ENCODE measurements around the gene ID2. TPM values are rescaled to one million over a fixed set of nuclear protein-coding genes. Genes with fewer than 3 reads are reported as not detected.

ID2 gene
- total and polyA plus RNA-seq, 2 of the 13 experiments (the other 11 are each of a cell fraction or from before 2014, with no cell fraction given), result 214 to 719 TPM

GRCh38 chr2:8681786-8682692, at the start of gene ID2 (continued):
- peak; percentile 56 for TF ChIP-seq GFI1 (CRISPR knock-in tag; IDR thresholded peaks at IDR 0.05; ENCODE audit: borderline replicate concordance)
- TF ChIP-seq POLR2AphosphoS2 (IDR thresholded peaks at IDR 0.05; ENCODE audit: low read depth, low read length), result peak; percentile 99
- no peak for TF ChIP-seq CERS6 (CRISPR knock-in tag; IDR thresholded peaks at IDR 0.05)
- TF ChIP-seq MTF2 (CRISPR knock-in tag; IDR thresholded peaks at IDR 0.05; ENCODE audit: borderline replicate concordance), result no peak
- TF ChIP-seq ELK4 (CRISPR knock-in tag; IDR thresholded peaks at IDR 0.05; ENCODE audit: borderline replicate concordance), result peak; percentile 74
- TF ChIP-seq SYNCRIP (IDR thresholded peaks at IDR 0.05; ENCODE audit: insufficient read depth, low read depth, low read length), result no peak
- 0 out of 2 replicates have a peak, but pooled peaks have one; percentile 38 for TF ChIP-seq HNF4A (CRISPR knock-in tag; IDR thresholded peaks at IDR 0.05)
- peak; percentile 84; the same call in 1 of the 2 replicates for TF ChIP-seq CSRNP1 (CRISPR knock-in tag; IDR thresholded peaks at IDR 0.05)
- TF ChIP-seq AGO2 (optimal IDR thresholded peaks at IDR 0.05; ENCODE audit: low read depth, low read length), result peak; percentile 87
- TF ChIP-seq ZNF605 (CRISPR knock-in tag; IDR thresholded peaks at IDR 0.05), result peak; percentile 92
- TF ChIP-seq ZNF567 (CRISPR knock-in tag; IDR thresholded peaks at IDR 0.05; ENCODE audit: borderline replicate concordance), result peak; percentile 27; the same call in 1 of the 2 replicates
- TF ChIP-seq ERF (CRISPR knock-in tag; IDR thresholded peaks at IDR 0.05), result peak; percentile 99
- no peak for TF ChIP-seq PHB2 (IDR thresholded peaks at IDR 0.05; ENCODE audit: partially characterized antibody)
- TF ChIP-seq ZNF256 (CRISPR knock-in tag; conservative IDR thresholded peaks at IDR 0.05), result peak; percentile 93
- TF ChIP-seq ARID2 (CRISPR knock-in tag; IDR thresholded peaks at IDR 0.05; ENCODE audit: borderline replicate concordance), result no peak
- peak; percentile 90 for TF ChIP-seq ZBED4 (CRISPR knock-in tag; IDR thresholded peaks at IDR 0.05; ENCODE audit: borderline replicate concordance)
- peak; percentile 91 for TF ChIP-seq HES4 (CRISPR knock-in tag; IDR thresholded peaks at IDR 0.05; ENCODE audit: borderline replicate concordance)
- TF ChIP-seq ZNF800 (CRISPR knock-in tag; IDR thresholded peaks at IDR 0.05), result peak; percentile 86

Data from HepG2 (cell line).